ENCODE data around the gene MYL6B.

The MYL6B gene

GRCh38 chr12:56117778-56118687 is 34.4 kb upstream of the MYL6B start, which contains the start of gene ZC3H10:
Gene ZC3H10 (plus strand): TSS chr12:56118266. CDS start chr12:56120563, 2,297 bp downstream.
- Histone ChIP-seq H3K9me2 (replicated peaks; ENCODE audit: low read depth, low read length) (no peaks in the 10 kb centered on the region), H3K4me2 (ENCODE audit: low read depth, low read length, poor library complexity, severe bottlenecking) (peak within 1 kb of the TSS; percentile 97), H3K4me1 (ENCODE audit: insufficient read depth, low read length, poor library complexity, severe bottlenecking) (peaks cover 18% of the 10 kb centered on the region), H3K9ac (ENCODE audit: low read depth, low read length, poor library complexity, severe bottlenecking) (peak within 1 kb of the TSS; percentile 99), H3F3A (ENCODE audit: low read depth) (peaks cover 20% of the 10 kb centered on the region), H3K36me3 (ENCODE audit: insufficient read depth, low read length) (peaks cover 19% of the 10 kb centered on the region), H3K79me2 (ENCODE audit: insufficient read depth, low read length) (peaks cover 35% of the 10 kb centered on the region), H3K9me3 (ENCODE audit: insufficient read depth, low read depth, low read length) (no peaks in the 10 kb centered on the region), H4K20me1 (ENCODE audit: insufficient read depth, low read length, poor library complexity, severe bottlenecking) (peaks cover 14% of the 10 kb centered on the region), H3K4me3 (ENCODE audit: low read length, poor library complexity, severe bottlenecking) (peak within 1 kb of the TSS; percentile 99), H2AFZ (ENCODE audit: low read length) (0 out of 2 replicates have a peak within 1 kb of the TSS, but pooled peaks have one; percentile 9), H3K27me3 (ENCODE audit: insufficient read depth, low read length, poor library complexity, severe bottlenecking) (peaks cover 7% of the 10 kb centered on the region)
- TF ChIP-seq EZH2phosphoT487 (IDR thresholded peaks at IDR 0.05; ENCODE audit: borderline replicate concordance): no peak
- TF ChIP-seq, protein P1, sequence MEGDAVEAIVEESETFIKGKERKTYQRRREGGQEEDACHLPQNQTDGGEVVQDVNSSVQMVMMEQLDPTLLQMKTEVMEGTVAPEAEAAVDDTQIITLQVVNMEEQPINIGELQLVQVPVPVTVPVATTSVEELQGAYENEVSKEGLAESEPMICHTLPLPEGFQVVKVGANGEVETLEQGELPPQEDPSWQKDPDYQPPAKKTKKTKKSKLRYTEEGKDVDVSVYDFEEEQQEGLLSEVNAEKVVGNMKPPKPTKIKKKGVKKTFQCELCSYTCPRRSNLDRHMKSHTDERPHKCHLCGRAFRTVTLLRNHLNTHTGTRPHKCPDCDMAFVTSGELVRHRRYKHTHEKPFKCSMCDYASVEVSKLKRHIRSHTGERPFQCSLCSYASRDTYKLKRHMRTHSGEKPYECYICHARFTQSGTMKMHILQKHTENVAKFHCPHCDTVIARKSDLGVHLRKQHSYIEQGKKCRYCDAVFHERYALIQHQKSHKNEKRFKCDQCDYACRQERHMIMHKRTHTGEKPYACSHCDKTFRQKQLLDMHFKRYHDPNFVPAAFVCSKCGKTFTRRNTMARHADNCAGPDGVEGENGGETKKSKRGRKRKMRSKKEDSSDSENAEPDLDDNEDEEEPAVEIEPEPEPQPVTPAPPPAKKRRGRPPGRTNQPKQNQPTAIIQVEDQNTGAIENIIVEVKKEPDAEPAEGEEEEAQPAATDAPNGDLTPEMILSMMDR (conservative IDR thresholded peaks at IDR 0.05; ENCODE audit: low read length): peak; percentile 43

DNA sequence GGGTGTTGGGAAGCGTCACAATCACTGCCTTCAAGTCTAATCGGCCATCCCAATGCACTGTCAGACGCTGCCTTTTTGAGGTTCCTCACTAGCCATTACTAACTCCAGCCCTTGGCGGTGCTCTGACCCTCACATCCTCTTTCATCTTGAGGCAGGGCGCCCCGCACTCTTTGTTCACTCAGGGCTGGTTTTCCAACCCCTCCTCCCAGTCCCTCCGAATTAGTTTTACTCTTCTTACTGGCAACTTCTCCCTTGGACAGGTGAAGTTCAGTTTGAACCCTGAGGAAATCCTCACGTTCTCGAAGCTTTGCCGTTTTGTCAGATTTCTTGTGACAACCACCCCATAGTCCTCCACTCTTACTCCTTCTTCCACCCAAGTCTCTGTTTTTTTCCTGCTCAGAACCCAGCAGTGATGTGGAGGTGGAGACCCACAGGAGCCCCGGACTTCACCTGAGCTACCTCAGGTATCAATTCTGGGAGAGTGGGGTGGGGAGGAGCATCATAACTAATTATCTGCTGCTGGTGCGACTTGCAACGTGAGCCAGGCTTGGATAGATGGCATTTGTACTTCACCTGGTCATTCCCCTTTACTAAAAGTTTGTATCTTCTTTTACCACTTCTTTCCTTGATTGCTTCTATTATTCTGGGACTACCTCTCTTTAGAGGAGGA is 33.6 kb upstream of the MYL6B start:
- H2AFZ ChIP-seq (ENCODE audit: low read length): 0 out of 2 replicates have a peak overlapping the region, but pooled peaks have one; percentile 9
- peak overlapping the region; percentile 80 for H3K9ac ChIP-seq (ENCODE audit: low read depth, low read length, poor library complexity, severe bottlenecking)
- H3K9me3 ChIP-seq (ENCODE audit: insufficient read depth, low read depth, low read length): no peaks in the 10 kb centered on the region
- H3K4me3 ChIP-seq (ENCODE audit: low read length, poor library complexity, severe bottlenecking): peak overlapping the region; percentile 99
- peaks cover 12% of the 10 kb centered on the region for H3F3A ChIP-seq (ENCODE audit: low read depth)
- peaks cover 18% of the 10 kb centered on the region for H3K4me1 ChIP-seq (ENCODE audit: insufficient read depth, low read length, poor library complexity, severe bottlenecking)
- H3K9me2 ChIP-seq (replicated peaks; ENCODE audit: low read depth, low read length): no peaks in the 10 kb centered on the region
- peaks cover 14% of the 10 kb centered on the region for H4K20me1 ChIP-seq (ENCODE audit: insufficient read depth, low read length, poor library complexity, severe bottlenecking)
- TF ChIP-seq EZH2phosphoT487 (IDR thresholded peaks at IDR 0.05; ENCODE audit: borderline replicate concordance): no peak
- TF ChIP-seq, protein P1 (conservative IDR thresholded peaks at IDR 0.05; ENCODE audit: low read length): no peak
- H3K27me3 ChIP-seq (ENCODE audit: insufficient read depth, low read length, poor library complexity, severe bottlenecking): peaks cover 7% of the 10 kb centered on the region
- peaks cover 35% of the 10 kb centered on the region for H3K79me2 ChIP-seq (ENCODE audit: insufficient read depth, low read length)
- peak overlapping the region; percentile 97 for H3K4me2 ChIP-seq (ENCODE audit: low read depth, low read length, poor library complexity, severe bottlenecking)
- H3K36me3 ChIP-seq (ENCODE audit: insufficient read depth, low read length): peaks cover 12% of the 10 kb centered on the region

DNA sequence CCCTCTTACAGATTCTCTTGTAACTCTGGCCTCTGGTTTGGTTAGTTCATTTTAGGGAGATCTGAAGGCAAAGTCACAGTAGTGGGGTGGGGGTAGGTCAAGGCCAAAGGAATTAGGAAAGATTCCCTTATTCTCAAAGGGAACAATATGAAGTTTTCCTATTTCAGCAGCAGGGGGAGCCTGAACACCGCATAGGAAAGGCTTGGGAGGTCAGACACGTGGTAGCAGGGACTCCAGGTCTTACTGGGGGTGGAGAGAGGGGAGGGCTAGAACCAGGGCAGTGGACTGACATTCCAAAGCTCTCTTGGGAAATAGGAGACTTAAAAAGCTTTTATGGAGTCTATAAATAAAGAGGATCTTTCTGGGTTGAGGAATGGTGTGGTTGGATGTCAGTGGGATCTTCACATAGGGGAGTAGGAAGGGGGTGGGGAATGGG is 33.0 kb upstream of the MYL6B start:
- Histone ChIP-seq H3K4me2 (ENCODE audit: low read depth, low read length, poor library complexity, severe bottlenecking) (peak overlapping the region; percentile 97), H3K9me2 (replicated peaks; ENCODE audit: low read depth, low read length) (no peaks in the 10 kb centered on the region), H3K27me3 (ENCODE audit: insufficient read depth, low read length, poor library complexity, severe bottlenecking) (peaks cover 7% of the 10 kb centered on the region), H3K36me3 (ENCODE audit: insufficient read depth, low read length) (peaks cover 7% of the 10 kb centered on the region; the same call in 1 of the 2 replicates), H3K4me1 (ENCODE audit: insufficient read depth, low read length, poor library complexity, severe bottlenecking) (peaks cover 18% of the 10 kb centered on the region), H3F3A (ENCODE audit: low read depth) (peaks cover 10% of the 10 kb centered on the region), H3K9ac (ENCODE audit: low read depth, low read length, poor library complexity, severe bottlenecking) (peak overlapping the region; percentile 80), H3K4me3 (ENCODE audit: low read length, poor library complexity, severe bottlenecking) (peak overlapping the region; percentile 99), H3K9me3 (ENCODE audit: insufficient read depth, low read depth, low read length) (no peaks in the 10 kb centered on the region), H4K20me1 (ENCODE audit: insufficient read depth, low read length, poor library complexity, severe bottlenecking) (peaks cover 14% of the 10 kb centered on the region), H2AFZ (ENCODE audit: low read length) (no peak overlapping the region), H3K79me2 (ENCODE audit: insufficient read depth, low read length) (peaks cover 40% of the 10 kb centered on the region)
- TF ChIP-seq, protein P1 (conservative IDR thresholded peaks at IDR 0.05; ENCODE audit: low read length): peak; percentile 82
- TF ChIP-seq EZH2phosphoT487 (IDR thresholded peaks at IDR 0.05; ENCODE audit: borderline replicate concordance): no peak
